B cell (primary cell): ENCODE results near the gene MIPOL1. TPM values are rescaled to one million over a fixed set of nuclear protein-coding genes. Genes with fewer than 3 reads are reported as not detected.
"Not testable (repeated sequence)": the region's sequence is repeated elsewhere in the genome, so short reads cannot be mapped to it uniquely, and the experiment has no call there.

ENCODE experiments used
- ATAC-seq: fragments of 200-7000 bp; cut with Tn5 transposase; one replicate; pipeline ENCODE4 v1.10.0; 2021; ENCODE audit warnings: low read depth, mild to moderate bottlenecking, moderate number of reproducible peaks, moderate library complexity
- CTCF ChIA-PET: fragments of 350-600 bp; sonication (Branson Sonifier 250); formaldehyde crosslinking; loops from one replicate; lab custom pipeline; 2021; ENCODE audit warnings: antibody characterized with exemption, inconsistent platforms; lab: Charles Lee
- POLR2A ChIA-PET: fragments of 350-600 bp; sonication (Branson Sonifier 250); formaldehyde crosslinking; loops from one replicate; lab custom pipeline; 2021; ENCODE audit warnings: antibody characterized with exemption; lab: Charles Lee
- DNase-seq: peaks from one replicate; pipeline ENCODE4 v3.0.0; 2013
- H2AFZ ChIP-seq: 2 replicates; pipeline ENCODE4 v1.6.1; 2012; ENCODE audit warnings: mild to moderate bottlenecking, low read depth, low read length; ENCODE audit not compliant: insufficient read depth, poor library complexity, severe bottlenecking
- H3K27ac ChIP-seq, 2 donors: 1 replicate in 1 of 2; 2 replicates in 1 of 2; pipeline ENCODE4 v1.5.1; 2012 to 2013; ENCODE audit warnings: low read length in 2 of 2, mild to moderate bottlenecking in 2 of 2, moderate library complexity in 1 of 2
- H3K27me3 ChIP-seq, 4 experiments: fragments of 200-600 bp in 1 of 4; sonication (generic) in 1 of 4; replicated peaks in 1 of 4; 1 replicate in 2 of 4; 2 replicates in 2 of 4; pipeline versions ENCODE4 v1.6.1 to v1.7.0; 2013 to 2016; ENCODE audit warnings: low read length in 3 of 4, mild to moderate bottlenecking in 2 of 4, mixed read lengths in 1 of 4, moderate library complexity in 1 of 4; ENCODE audit not compliant: insufficient read depth in 4 of 4, control insufficient read depth in 3 of 4; ENCODE audit errors: control extremely low read depth in 1 of 4
- H3K36me3 ChIP-seq, 2 experiments: replicated peaks in 1 of 2; 1 replicate in 1 of 2; 2 replicates in 1 of 2; pipeline versions ENCODE4 v1.6.1 to v1.7.1; 2013; ENCODE audit warnings: low read length in 1 of 2; ENCODE audit not compliant: insufficient read depth in 2 of 2, control insufficient read depth in 1 of 2; ENCODE audit errors: control extremely low read depth in 1 of 2, extremely low read depth in 1 of 2
- H3K4me1 ChIP-seq, 2 donors: fragments of 200-600 bp in 1 of 2; sonication (generic) in 1 of 2; 1 replicate in 1 of 2; 2 replicates in 1 of 2; pipeline versions ENCODE4 v1.5.1 to v1.6.1; 2013 to 2017; ENCODE audit warnings: low read length in 2 of 2; ENCODE audit not compliant: control insufficient read depth in 2 of 2, insufficient read depth in 2 of 2
- H3K4me2 ChIP-seq: replicated peaks from 2 replicates; pipeline ENCODE3; 2012; ENCODE audit warnings: mild to moderate bottlenecking, low read depth, low read length; ENCODE audit not compliant: poor library complexity, severe bottlenecking
- H3K4me3 ChIP-seq, 5 experiments: fragments of 200-600 bp in 1 of 5; sonication (generic) in 1 of 5; 1 replicate in 3 of 5; 2 replicates in 2 of 5; pipeline versions ENCODE4 v1.5.1 to v1.7.0; 2011 to 2016; ENCODE audit warnings: low read length in 4 of 5, mild to moderate bottlenecking in 4 of 5, low read depth in 2 of 5, control low read depth in 1 of 5, moderate library complexity in 1 of 5; ENCODE audit not compliant: insufficient read depth in 1 of 5; ENCODE audit errors: control extremely low read depth in 1 of 5, extremely low read depth in 1 of 5
- H3K79me2 ChIP-seq: fragments of 200-600 bp; sonication (generic); one replicate; pipeline ENCODE4 v1.6.0; 2016; ENCODE audit warnings: low read length; ENCODE audit not compliant: control insufficient read depth, insufficient read depth
- H3K9ac ChIP-seq: fragments of 200-600 bp; sonication (generic); 2 replicates; pipeline ENCODE4 v1.6.1; 2017; ENCODE audit warnings: mild to moderate bottlenecking, low read length, moderate library complexity
- H3K9me3 ChIP-seq, 3 donors: one replicate each; pipeline versions ENCODE4 v1.6.1 to v1.7.1; 2013; ENCODE audit warnings: low read length in 2 of 3; ENCODE audit not compliant: control insufficient read depth in 2 of 3, insufficient read depth in 1 of 3; ENCODE audit errors: control extremely low read depth in 1 of 3
- H4K20me1 ChIP-seq: 2 replicates; pipeline ENCODE4 v1.6.0; 2012; ENCODE audit warnings: mild to moderate bottlenecking, low read length; ENCODE audit not compliant: insufficient read depth, control insufficient read depth, poor library complexity, severe bottlenecking
- H3K27ac Mint-ChIP-seq: one replicate; pipeline ENCODE4 v1.8.0; 2021; ENCODE audit warnings: mixed read lengths
- H3K27me3 Mint-ChIP-seq: one replicate; pipeline ENCODE4 v1.8.0; 2021; ENCODE audit warnings: mixed read lengths
- H3K4me1 Mint-ChIP-seq: one replicate; pipeline ENCODE4 v1.8.0; 2021; ENCODE audit warnings: mixed read lengths
- H3K4me3 Mint-ChIP-seq: one replicate; pipeline ENCODE4 v1.8.0; 2021; ENCODE audit warnings: mixed read lengths
- H3K9me3 Mint-ChIP-seq: one replicate; pipeline ENCODE4 v1.8.0; 2022; ENCODE audit warnings: mixed read lengths; ENCODE audit not compliant: insufficient read depth
- EZH2 ChIP-seq: IDR thresholded peaks from 2 replicates; pipeline ENCODE4 v1.6.1; 2012; ENCODE audit warnings: borderline replicate concordance, low read depth, mild to moderate bottlenecking, moderate library complexity, low read length; ENCODE audit not compliant: insufficient read depth, poor library complexity, severe bottlenecking
- WGBS: methylation state at CpG from one replicate; pipeline ENCODE4 v1.1.5; 2013; ENCODE audit warnings: missing lambda C conversion rate; ENCODE audit not compliant: insufficient coverage; 5-methylcytosine and 5-hydroxymethylcytosine counted together
- intact Hi-C: fragments of 100-400 bp; cut with micrococcal nuclease; formaldehyde crosslinking; loops from one replicate; pipeline ENCODE4 v1.10.0; 2022
- polyA plus RNA-seq: library from polyadenylated mRNA; depleted of rRNA; stranded (reverse); fragments of >200 nt; gene quantifications from 2 replicates; pipeline ENCODE4 v1.2.3, GENCODE V29; 2012
- total RNA-seq, 2 donors: library from RNA; stranded (reverse); fragments of 120-200 nt in 1 of 2; gene quantifications; 1 replicate in 1 of 2; 2 replicates in 1 of 2; pipeline versions ENCODE4 v1.2.3 to v1.2.4, GENCODE V29; 2013 to 2022
- TF ChIP-seq, protein P1 (sequence below): fragments of 200-600 bp; IDR thresholded peaks from one replicate; pipeline ENCODE4 v1.8.0; 2022; ENCODE audit warnings: antibody characterized with exemption, mild to moderate bottlenecking

The MIPOL1 gene
- total and polyA plus RNA-seq, 2 donors (not counting 1 experiment from before 2014, with no cell fraction given) = 0.17 TPM; not detected in 1

DNA sequence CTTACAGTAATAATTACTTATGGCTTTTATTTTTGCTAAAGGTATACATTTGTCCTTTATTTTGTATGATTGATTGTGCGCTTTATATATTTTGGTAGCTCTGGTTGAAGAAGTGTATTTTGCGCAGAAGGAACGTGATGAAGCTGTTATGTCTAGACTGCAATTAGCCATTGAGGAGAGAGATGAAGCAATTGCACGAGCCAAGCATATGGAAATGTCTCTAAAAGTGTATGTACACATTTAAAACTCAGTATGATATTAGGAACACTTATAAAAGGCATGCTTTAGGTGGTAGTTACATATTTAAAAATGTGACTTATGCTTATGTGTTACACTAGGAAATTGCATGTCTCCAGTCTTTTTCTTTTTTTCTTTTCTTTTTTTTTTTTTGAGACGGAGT is 87.5 kb downstream of the MIPOL1 start:
- H3K4me3 ChIP-seq = no peak overlapping the region
- H3K4me3 Mint-ChIP-seq = no peak overlapping the region
- no peaks in the 10 kb centered on the region for H3K79me2 ChIP-seq
- 93% methylated on average over 3 of the region's 5 CpGs for WGBS
- no peaks in the 10 kb centered on the region for H3K36me3 ChIP-seq
- no peak overlapping the region for H2AFZ ChIP-seq
- POLR2A ChIA-PET = no interaction called here
- ATAC-seq (no peak), DNase-seq (no peak)
- intact Hi-C loops = no loop called here
- H3K27me3 ChIP-seq = no peaks in the 10 kb centered on the region
- H3K9ac ChIP-seq = no peak overlapping the region
- H3K4me2 ChIP-seq = no peak overlapping the region
- TF ChIP-seq, protein P1, sequence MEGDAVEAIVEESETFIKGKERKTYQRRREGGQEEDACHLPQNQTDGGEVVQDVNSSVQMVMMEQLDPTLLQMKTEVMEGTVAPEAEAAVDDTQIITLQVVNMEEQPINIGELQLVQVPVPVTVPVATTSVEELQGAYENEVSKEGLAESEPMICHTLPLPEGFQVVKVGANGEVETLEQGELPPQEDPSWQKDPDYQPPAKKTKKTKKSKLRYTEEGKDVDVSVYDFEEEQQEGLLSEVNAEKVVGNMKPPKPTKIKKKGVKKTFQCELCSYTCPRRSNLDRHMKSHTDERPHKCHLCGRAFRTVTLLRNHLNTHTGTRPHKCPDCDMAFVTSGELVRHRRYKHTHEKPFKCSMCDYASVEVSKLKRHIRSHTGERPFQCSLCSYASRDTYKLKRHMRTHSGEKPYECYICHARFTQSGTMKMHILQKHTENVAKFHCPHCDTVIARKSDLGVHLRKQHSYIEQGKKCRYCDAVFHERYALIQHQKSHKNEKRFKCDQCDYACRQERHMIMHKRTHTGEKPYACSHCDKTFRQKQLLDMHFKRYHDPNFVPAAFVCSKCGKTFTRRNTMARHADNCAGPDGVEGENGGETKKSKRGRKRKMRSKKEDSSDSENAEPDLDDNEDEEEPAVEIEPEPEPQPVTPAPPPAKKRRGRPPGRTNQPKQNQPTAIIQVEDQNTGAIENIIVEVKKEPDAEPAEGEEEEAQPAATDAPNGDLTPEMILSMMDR = no peak
- no peak for TF ChIP-seq EZH2
- peaks cover 3% of the 10 kb centered on the region for H3K9me3 Mint-ChIP-seq
- H3K27ac Mint-ChIP-seq = no peak overlapping the region
- no peaks in the 10 kb centered on the region for H3K27me3 Mint-ChIP-seq
- no peak overlapping the region for H3K27ac ChIP-seq
- no peaks in the 10 kb centered on the region for H3K4me1 ChIP-seq
- no peaks in the 10 kb centered on the region for H4K20me1 ChIP-seq
- H3K9me3 ChIP-seq = no peaks in the 10 kb centered on the region
- no peaks in the 10 kb centered on the region for H3K4me1 Mint-ChIP-seq
- CTCF ChIA-PET = no interaction called here

DNA sequence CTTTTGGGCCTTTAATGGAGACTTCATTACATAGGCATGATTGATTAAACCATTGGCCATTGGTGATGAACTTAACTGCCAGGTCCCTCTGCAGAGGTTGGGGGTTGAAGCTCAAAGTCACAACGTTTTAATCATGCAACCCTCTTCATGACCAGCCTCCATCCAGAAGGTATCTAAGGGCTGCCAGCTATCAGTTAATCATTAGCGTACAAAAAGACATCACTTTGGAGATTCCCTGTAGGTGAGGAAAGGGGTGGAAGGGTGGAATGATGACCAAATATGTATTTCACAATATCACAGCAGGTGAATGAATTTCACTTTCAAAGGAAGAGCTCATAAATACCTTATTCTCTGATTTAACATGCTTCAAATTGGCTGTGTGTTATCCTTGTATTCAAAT is 92.0 kb downstream of the MIPOL1 start:
- no peaks in the 10 kb centered on the region for H3K4me1 Mint-ChIP-seq
- POLR2A ChIA-PET = no interaction called here
- no peaks in the 10 kb centered on the region for H3K27me3 Mint-ChIP-seq
- TF ChIP-seq, protein P1 = no peak
- TF ChIP-seq EZH2 = no peak
- Histone ChIP-seq H4K20me1 (no peaks in the 10 kb centered on the region), H3K4me1 (no peaks in the 10 kb centered on the region), H3K4me2 (no peak overlapping the region), H3K9me3 (peaks cover 0 to 9% (median 0%) of the 10 kb centered on the region in 3 donors), H2AFZ (no peak overlapping the region), H3K27me3 (no peaks in the 10 kb centered on the region), H3K36me3 (no peaks in the 10 kb centered on the region), H3K79me2 (no peaks in the 10 kb centered on the region), H3K27ac (no peak overlapping the region), H3K4me3 (no peak overlapping the region), H3K9ac (no peak overlapping the region)
- CTCF ChIA-PET = no interaction called here
- no peak for DNase-seq
- intact Hi-C loops = no loop called here
- no peak overlapping the region for H3K4me3 Mint-ChIP-seq
- no peak overlapping the region for H3K27ac Mint-ChIP-seq
- ATAC-seq = no peak
- H3K9me3 Mint-ChIP-seq = no peaks in the 10 kb centered on the region
- no CpG with 5 or more reads among the region's 2 CpGs for WGBS

DNA sequence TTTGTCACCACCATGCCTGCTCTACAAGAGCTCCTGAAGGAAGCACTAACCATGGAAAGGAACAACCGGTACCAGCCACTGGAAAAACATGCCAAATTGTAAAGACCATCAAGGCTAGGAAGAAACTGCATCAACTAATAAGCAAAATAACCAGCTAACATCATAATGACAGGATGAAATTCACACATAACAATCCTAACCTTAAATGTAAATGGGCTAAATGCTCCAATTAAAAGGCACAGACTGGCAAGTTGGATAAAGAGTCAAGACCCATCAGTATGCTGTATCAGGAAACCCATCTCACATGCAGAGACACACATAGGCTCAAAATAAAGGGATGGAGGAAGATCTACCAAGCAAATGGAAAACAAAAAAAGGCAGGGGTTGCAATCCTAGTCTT is 97.5 kb downstream of the MIPOL1 start:
- H3K27ac ChIP-seq, H3K27me3 Mint-ChIP-seq, H3K27me3 ChIP-seq, H3K27ac Mint-ChIP-seq, H4K20me1 ChIP-seq, H3K4me3 ChIP-seq, H3K9me3 Mint-ChIP-seq, H3K79me2 ChIP-seq, POLR2A ChIA-PET, H3K4me1 Mint-ChIP-seq, H2AFZ ChIP-seq, H3K9me3 ChIP-seq, H3K9ac ChIP-seq, H3K4me3 Mint-ChIP-seq, H3K4me2 ChIP-seq, ATAC-seq, H3K36me3 ChIP-seq, intact Hi-C loops, CTCF ChIA-PET, DNase-seq, H3K4me1 ChIP-seq: not testable (repeated sequence)
- 100% methylated on average over 1 of the region's 1 CpG for WGBS
